Fibroblast of lung (primary cell): ENCODE measurements around the gene PLSCR4.

Experiments used
- EZH2 ChIP-seq: IDR thresholded peaks from 2 replicates; pipeline ENCODE4 v1.5.1; 2012; ENCODE audit warnings: low read length, control low read depth, mild to moderate bottlenecking; ENCODE audit errors: missing control alignments
- TF ChIP-seq, protein P1 (sequence below), 2 donors: IDR thresholded peaks in 1 of 2; conservative IDR thresholded peaks in 1 of 2; 1 replicate in 1 of 2; 2 replicates in 1 of 2; pipeline ENCODE4 v1.5.1; 2011 to 2012; ENCODE audit warnings: low read length in 2 of 2, control low read depth in 1 of 2, inconsistent platforms in 1 of 2, low read depth in 1 of 2, mild to moderate bottlenecking in 1 of 2

DNA sequence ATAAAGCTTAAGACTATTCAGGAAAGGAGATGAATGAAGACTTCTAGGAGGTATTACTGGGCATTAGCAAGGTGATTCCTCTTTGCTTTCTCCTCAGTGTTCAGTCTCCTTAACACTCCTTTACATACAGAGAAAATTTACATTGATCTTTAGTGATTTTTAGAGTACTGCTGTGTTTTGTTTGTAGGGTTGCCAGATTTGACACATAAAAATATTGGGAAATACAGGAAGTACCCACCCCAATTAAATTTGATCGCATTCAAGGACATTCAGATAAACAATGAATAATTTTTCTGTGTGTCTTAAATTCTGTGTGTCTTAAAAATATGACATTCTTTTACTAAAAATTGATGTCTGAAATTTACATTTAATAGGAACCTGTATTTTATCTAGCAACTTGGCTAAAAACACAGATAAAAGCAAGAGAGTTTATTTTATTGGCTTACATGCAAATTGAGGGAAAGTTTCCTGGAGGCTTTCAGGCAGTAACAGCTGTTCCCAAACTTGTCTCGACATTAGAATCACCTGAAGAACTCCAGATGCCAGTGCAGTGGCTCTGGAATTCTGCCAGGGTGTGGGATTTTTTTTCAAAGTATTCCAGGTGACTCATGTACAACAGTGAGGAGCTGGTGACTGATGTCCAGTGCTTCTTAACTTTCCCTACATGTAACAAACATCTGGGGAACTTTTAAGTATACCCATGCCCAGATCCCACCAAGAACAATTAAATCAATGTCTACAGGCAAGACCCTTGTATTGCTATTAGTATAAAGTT, 66.5 kb downstream of the PLSCR4 start:
- TF ChIP-seq, protein P1, sequence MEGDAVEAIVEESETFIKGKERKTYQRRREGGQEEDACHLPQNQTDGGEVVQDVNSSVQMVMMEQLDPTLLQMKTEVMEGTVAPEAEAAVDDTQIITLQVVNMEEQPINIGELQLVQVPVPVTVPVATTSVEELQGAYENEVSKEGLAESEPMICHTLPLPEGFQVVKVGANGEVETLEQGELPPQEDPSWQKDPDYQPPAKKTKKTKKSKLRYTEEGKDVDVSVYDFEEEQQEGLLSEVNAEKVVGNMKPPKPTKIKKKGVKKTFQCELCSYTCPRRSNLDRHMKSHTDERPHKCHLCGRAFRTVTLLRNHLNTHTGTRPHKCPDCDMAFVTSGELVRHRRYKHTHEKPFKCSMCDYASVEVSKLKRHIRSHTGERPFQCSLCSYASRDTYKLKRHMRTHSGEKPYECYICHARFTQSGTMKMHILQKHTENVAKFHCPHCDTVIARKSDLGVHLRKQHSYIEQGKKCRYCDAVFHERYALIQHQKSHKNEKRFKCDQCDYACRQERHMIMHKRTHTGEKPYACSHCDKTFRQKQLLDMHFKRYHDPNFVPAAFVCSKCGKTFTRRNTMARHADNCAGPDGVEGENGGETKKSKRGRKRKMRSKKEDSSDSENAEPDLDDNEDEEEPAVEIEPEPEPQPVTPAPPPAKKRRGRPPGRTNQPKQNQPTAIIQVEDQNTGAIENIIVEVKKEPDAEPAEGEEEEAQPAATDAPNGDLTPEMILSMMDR (conservative IDR thresholded peaks at IDR 0.05 in 1 of 2, IDR thresholded peaks at IDR 0.05 in 1 of 2; ENCODE audit: low read depth in 1 of 2, low read length in 2 of 2): no peak
- TF ChIP-seq EZH2: no peak
